Vagina (tissue), 2 donors: ENCODE data around the gene ANKRD63.

Experiments used
- POLR2A ChIP-seq, 2 donors: fragments of 450-650 bp; IDR thresholded peaks; one replicate each; pipeline ENCODE4 v1.6.1; 2017; ENCODE audit warnings: antibody characterized with exemption in 2 of 2, mild to moderate bottlenecking in 2 of 2, moderate library complexity in 2 of 2
- POLR2AphosphoS5 ChIP-seq, 2 donors: sonication (generic); formaldehyde crosslinking; IDR thresholded peaks; one replicate each; pipeline ENCODE4 v1.9.0; 2017; ENCODE audit warnings: antibody characterized with exemption in 2 of 2, mild to moderate bottlenecking in 2 of 2, low read depth in 1 of 2; ENCODE audit not compliant: insufficient read depth in 1 of 2
- TF ChIP-seq, protein P1 (sequence below), 3 experiments: fragments of 450-650 bp in 2 of 3; fragments of 200-600 bp in 1 of 3; sonication (generic) in 1 of 3; IDR thresholded peaks; one replicate each; pipeline ENCODE4 v1.5.1; 2017 to 2019; ENCODE audit warnings: antibody characterized with exemption in 3 of 3, mild to moderate bottlenecking in 2 of 3, moderate library complexity in 2 of 3

DNA sequence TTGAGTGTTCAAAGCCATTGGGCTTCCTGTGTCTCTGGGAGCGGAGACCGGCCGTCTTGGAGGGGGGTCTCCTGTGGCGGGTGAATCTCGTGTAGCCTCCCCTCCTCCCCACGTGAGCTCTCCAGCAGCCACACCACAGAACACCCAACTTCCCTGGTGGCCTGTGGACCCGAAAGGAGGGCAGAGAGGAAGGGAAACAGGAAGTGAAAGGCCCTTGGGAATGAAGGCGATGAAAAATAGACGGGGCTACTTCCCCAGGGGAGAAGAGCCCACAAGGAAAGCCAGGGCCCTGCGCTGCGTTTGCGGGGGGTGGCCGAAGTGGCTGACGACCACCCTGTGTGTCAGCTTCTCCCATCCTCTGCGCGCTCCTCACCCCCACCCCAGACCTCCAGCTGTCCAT lies 5.4 kb downstream of the ANKRD63 start:
- TF ChIP-seq POLR2A (IDR thresholded peaks at IDR 0.05) (no peak), POLR2AphosphoS5 (IDR thresholded peaks at IDR 0.05; ENCODE audit: insufficient read depth in 1 of 2, low read depth in 1 of 2) (no peak)
- TF ChIP-seq, protein P1, sequence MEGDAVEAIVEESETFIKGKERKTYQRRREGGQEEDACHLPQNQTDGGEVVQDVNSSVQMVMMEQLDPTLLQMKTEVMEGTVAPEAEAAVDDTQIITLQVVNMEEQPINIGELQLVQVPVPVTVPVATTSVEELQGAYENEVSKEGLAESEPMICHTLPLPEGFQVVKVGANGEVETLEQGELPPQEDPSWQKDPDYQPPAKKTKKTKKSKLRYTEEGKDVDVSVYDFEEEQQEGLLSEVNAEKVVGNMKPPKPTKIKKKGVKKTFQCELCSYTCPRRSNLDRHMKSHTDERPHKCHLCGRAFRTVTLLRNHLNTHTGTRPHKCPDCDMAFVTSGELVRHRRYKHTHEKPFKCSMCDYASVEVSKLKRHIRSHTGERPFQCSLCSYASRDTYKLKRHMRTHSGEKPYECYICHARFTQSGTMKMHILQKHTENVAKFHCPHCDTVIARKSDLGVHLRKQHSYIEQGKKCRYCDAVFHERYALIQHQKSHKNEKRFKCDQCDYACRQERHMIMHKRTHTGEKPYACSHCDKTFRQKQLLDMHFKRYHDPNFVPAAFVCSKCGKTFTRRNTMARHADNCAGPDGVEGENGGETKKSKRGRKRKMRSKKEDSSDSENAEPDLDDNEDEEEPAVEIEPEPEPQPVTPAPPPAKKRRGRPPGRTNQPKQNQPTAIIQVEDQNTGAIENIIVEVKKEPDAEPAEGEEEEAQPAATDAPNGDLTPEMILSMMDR (IDR thresholded peaks at IDR 0.05) = no peak
